HG03571 (cell line): ENCODE measurements around the gene ACOT8.
"Not testable (repeated sequence)": the region's sequence is repeated elsewhere in the genome, so short reads cannot be mapped to it uniquely, and the experiment has no call there.

Experiments used
- ATAC-seq: cut with Tn5 transposase; IDR thresholded peaks from one replicate; pipeline ENCODE4 v1.9.1; 2021; ENCODE audit not compliant: unreplicated experiment

ACOT8 gene

GRCh38 chr20:45829673-45830106 is 27.5 kb downstream of the ACOT8 start:
- not testable (repeated sequence) for ATAC-seq

DNA sequence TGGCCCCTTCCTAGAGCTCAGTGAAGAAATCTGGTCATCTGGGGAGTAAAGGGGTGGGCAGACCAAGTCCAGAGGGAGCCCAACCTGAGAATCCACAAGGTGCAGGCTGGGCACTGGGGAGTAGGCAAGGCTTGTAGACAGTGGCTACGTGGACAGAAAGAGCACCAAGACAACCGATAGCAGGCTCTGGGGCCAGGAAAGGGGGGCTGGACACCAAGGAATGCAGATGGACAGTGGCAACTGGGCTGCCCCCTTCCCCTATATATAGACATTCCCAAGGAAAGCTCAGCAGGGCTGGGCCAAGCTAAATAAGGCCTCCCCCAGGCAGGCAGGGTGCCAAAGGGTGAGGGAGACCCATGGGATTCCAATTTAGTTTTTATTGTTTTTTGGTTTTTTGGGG is 28.6 kb downstream of the ACOT8 start:
- ATAC-seq: no peak

GRCh38 chr20:45827712-45828111 is 29.5 kb downstream of the ACOT8 start:
- ATAC-seq: no peak

GRCh38 chr20:45827030-45827652 is 30.1 kb downstream of the ACOT8 start, which contains the start of gene TNNC2:
Gene TNNC2 (minus strand): TSS chr20:45827312. CDS start chr20:45827248, 64 bp downstream.
- no peak for ATAC-seq

GRCh38 chr20:45826381-45827019 is 30.7 kb downstream of the ACOT8 start:
- no peak for ATAC-seq

GRCh38 chr20:45823949-45824835 is 33.0 kb downstream of the ACOT8 start:
- no peak for ATAC-seq

DNA sequence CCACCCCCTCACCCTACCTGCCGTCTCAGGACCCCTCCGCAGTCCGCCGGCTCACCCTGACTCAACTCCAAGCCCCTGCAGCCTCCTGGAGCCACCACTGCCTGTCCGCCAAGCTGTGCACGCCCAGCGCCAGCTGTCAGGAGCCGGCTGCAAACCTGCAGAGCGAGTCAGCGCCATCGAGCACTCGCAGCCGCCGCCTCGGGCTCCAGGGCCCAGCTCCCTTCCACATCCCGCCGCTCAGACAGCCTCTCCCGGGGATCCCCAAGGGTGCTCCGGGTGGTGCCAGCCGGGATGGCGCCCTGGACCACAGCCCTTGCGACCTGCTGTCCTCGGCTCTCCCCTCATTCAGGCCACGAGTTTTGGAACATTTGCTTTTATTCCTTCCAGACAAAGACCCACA is 34.3 kb downstream of the ACOT8 start:
- no peak for ATAC-seq

DNA sequence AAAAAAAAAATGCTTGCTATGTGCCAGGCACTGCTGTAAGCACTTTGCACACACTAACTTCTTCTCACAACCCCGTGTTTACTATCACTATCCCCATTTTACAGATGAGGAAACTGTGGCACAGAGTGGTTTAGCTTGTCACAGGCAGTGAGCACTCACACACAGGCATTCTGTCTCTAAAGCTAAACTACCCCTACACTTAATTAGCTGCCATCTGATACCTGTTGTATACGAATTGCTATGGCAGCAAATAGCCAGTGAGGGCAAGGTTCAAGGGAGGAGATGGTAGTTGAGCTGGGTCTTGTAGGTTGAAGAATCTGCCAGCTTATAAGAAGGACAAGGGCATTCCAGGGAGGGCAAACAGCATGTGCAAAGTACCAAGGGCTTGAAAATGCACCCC is 35.2 kb downstream of the ACOT8 start:
- no peak for ATAC-seq

GRCh38 chr20:45819466-45819865 is 37.7 kb downstream of the ACOT8 start:
- ATAC-seq: no peak

DNA sequence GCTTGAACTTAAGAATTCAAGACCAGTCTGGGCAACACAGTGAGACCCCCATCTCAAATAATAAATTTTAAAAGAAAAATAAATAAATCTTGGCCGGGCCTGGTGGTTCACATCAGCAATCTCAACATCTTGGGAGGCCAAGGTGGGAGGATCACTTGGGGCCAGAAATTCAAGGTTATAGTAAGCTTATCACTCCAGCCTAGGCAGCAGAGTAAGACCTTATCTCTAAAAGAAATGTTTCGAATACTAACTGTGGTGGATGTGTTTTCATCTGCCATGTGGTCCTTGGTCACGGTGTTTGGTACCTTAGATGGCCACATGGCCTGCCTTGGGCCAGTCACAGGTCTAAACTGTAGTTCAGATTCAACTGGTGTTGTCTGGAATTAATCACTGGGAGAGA is 39.0 kb downstream of the ACOT8 start:
- ATAC-seq: no peak

DNA sequence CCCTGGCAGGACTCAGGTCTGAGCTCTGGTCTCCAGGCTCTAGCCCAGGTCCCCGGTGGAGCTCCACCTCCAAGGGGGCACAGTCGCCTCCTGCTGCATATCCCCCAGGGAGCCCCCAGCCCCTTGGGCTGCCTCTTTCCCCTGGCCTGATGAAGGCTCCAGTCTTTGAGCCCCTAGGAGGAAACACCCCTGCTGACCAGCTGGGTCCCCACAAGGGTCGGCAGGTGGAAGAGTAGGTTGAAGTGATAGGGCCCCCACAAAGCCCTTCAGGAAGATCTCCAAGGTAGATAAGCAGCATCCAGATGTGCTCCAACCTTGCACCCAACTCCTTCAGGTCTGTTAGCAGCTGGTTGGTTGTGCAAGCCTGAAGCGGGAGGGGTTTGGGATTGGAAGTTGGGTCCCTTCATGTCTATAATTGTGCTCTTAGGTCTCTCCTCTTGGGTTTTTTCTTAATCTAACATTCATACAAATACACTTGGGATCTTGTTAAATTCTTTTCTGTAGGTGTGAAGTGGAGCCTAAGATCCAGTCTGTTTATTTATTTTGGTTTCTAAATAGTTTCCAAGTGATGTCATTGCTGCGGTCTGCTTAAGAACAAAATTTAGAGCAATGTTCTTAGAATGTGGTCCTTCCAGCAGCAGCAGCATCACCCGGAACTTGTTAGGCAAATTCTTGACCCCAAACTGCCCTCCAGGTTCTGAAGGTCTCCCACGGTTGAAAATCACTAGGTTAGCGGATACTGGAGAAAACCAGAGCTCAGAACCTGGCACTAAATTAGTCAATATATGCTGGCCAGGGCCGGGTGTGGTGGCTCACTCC is 39.6 kb downstream of the ACOT8 start:
- no peak for ATAC-seq

DNA sequence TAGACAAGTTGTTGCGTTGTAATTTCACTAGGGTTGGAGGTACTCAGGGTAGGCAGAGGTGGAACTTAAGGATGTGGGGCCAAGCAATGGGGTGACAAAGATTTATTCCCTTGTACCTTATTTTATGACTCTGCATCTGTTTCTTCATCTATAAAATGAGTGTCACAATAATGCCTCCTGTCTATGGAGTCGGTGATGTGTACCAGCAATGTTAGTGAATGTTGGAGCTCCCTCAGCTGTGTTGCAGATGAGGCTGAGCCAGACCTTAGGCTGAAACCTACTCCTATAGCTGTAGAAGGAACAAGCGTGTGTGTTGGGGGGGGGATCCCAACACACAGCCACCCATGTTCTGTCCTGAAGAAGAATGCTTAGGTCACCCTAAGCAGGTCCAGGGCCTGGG is 40.2 kb downstream of the ACOT8 start:
- ATAC-seq: no peak

DNA sequence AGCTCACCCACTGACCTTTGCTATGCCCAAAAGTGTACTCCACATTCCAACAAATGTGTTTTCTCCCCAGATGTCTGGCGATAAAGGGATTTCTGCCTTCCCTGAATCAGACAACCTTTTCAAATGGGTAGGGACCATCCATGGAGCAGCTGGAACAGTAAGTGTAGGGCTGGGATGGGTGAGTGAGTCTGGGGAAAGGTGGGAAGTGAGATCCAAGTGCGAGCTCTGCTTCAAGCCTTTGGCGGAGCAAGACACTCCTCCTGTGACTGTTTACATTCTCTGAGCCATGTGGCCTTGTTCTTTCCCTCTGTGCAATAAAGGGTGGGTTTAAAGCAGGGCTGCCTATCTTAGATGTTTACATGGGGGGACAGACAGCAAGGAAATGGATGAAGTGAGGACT is 42.9 kb downstream of the ACOT8 start:
- ATAC-seq: no peak

- no peak for ATAC-seq
Measured at GRCh38 chr20:45813489-45813888, 43.7 kb downstream of the ACOT8 start.

DNA sequence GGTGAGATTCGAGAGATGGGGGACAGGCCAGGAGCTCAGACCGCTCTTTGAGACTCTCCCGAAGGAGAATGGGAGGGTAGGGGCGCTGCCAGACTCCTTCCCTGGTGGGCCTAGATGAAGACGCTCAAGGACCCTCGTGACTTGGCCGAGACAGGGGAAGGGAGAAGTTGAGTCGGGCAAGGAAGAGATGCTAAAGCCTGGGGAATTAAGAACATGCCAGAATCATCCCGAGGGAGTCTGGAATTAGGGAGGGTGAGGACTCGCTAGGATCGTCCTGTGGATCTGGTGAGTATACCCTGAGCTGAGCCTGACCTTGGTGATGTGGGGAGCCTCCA is 44.2 kb downstream of the ACOT8 start:
- ATAC-seq: no peak

DNA sequence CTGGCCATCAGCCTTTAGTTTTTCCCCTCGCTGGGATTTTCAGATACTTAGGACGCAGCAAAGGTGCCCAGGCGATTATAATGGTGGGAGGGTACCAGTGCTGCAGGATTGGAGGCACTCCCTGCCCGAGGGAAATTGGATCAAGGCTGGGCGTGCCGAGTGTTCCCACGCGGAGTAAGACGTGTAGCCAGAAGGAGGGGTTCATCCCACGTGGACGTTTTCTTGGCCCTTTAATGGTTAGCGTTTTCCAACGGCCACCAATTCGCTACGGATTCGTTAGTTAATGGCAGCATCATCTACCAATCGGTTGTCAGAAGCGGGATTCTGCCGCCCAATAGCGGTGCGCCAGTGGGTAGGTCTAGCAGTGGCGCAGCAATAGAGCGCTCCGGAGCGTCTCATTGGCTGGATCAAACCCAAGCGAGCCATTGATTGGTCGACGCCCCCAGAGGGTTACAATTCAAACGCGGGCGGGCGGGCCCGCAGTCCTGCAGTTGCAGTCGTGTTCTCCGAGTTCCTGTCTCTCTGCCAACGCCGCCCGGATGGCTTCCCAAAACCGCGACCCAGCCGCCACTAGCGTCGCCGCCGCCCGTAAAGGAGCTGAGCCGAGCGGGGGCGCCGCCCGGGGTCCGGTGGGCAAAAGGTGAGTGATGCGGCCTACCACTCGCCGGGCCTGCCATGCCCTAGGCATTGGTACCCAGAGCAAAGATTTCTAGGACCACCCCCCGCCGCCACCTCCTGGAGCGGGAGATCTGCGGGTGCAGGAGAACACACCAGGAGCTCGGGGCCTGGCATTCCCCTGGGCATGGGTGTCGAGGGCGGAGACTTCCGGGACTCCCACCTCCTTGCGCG is 44.8 kb downstream of the ACOT8 start, which contains the start of gene UBE2C:
Gene UBE2C, plus strand, starts transcription at position 488 of the 849 bp plus-strand sequence. Its CDS starts 52 bp downstream, at position 540.
- ATAC-seq: peak; percentile 95

DNA sequence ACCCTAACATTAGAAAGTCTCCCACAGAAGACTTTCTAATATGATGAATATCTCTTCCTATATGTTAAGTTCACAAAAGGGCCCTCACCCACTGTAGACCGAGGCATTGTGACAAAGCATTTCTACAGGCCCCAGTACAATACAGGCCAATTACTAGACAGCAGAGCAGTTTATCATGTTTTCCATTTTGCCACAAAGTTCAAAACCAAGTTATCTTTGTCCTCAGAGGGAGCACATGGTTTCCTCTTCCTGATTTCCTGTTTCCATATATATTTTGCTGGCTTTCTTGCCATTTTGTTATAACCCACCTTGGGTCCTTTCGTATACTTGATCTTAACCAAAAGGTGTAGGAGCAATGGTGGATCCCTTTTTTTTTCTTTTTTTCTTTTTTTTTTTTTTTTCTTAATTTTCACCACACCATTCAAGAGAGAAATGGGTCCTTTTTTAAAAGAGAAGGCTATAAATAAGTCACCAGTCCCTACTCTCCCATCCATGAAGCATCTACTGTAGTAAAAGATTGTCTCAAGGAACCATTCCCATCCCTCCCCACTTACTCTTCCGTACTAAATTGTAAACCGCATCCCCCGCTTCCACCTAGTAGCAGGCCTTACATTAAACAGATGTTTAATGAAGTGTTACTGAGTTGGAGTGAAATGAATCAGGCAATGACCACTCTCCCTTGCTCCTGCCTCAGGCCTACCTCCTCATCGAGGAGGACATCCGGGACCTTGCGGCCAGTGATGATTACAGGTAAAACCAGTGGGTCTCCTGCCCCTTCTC is 46.8 kb downstream of the ACOT8 start:
- ATAC-seq: no peak

- ATAC-seq: no peak
Measured at GRCh38 chr20:45801851-45802250, 55.3 kb downstream of the ACOT8 start.

DNA sequence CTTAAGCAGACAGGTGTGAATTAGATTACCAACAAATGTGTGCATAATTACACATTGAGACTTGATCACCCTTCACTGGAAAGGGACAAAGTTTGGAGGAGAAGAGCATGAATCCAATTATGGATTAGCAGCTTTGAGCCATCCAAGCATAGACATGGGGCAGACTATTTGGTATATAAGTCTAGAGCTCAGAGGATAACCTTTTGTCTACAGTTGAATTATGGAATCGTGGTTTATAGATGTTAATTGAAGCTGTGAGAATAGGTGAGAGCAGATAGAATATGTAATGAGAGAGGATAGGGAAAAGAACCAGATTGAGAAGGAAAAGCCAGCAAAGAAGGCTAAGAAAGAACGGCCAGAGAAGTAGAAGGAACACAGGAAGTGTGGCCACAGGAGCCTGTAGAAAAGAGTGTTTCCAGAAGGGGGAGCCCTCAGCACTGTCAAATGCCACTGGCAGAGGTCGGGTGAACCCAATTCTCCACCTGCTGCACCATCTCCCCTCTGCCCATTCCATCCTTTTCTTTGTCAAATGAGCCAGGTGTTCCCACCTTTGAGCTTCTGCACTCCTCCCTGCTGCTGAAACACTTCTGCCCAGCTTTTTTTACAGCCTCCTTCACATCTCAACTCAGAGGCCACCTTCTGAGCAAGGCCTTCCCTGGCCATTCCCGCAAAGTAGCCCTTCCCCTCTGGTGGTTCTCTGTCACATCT is 58.1 kb downstream of the ACOT8 start:
- no peak for ATAC-seq
